OCI-LY3 (cell line): ENCODE data around the gene PIK3R3.

Experiments used
- CTCF ChIP-seq: fragments of 200-600, 300-600 bp; sonication (generic); IDR thresholded peaks from 2 replicates; pipeline ENCODE4 v1.5.1; 2014; ENCODE audit warnings: antibody characterized with exemption, low read length, low read depth
- EZH2phosphoT487 ChIP-seq: fragments of 200-600 bp; shearing (Covaris generic); IDR thresholded peaks from 2 replicates; pipeline ENCODE4 v1.6.1; 2018; ENCODE audit warnings: antibody characterized with exemption, mixed run types, low read depth

GRCh38 chr1:46172321-46172720, 39.9 kb upstream of the PIK3R3 start:
- TF ChIP-seq CTCF = no peak
- no peak for TF ChIP-seq EZH2phosphoT487
